Caco-2 (cell line): ENCODE data around the gene LMX1A. TPM values are rescaled to one million over a fixed set of nuclear protein-coding genes. Genes with fewer than 3 reads are reported as not detected.

Source experiments
- Bru-seq: library from RNA; stranded (reverse); fragments of 400-500 nt; gene quantifications from one replicate; lab custom pipeline; 2021; lab: Mats Ljungman, UMichigan
- BruChase-seq, 2 experiments: library from RNA; stranded (reverse); fragments of 400-500 nt; gene quantifications; one replicate each; lab custom pipeline; 2021; lab: Mats Ljungman, UMichigan
- BruUV-seq: library from RNA; stranded (reverse); fragments of 400-500 nt; replicated peaks from 2 replicates; lab custom pipeline; 2021; lab: Mats Ljungman, UMichigan
- CTCF ChIA-PET: fragments of 300-600 bp; sonication (Branson Sonifier 250); formaldehyde crosslinking; loops from one replicate; lab custom pipeline; 2022; ENCODE audit warnings: antibody characterized with exemption; lab: Charles Lee
- POLR2A ChIA-PET: fragments of 300-600 bp; sonication (Branson Sonifier 250); formaldehyde crosslinking; loops from one replicate; lab custom pipeline; 2022; ENCODE audit warnings: antibody characterized with exemption; lab: Charles Lee
- DNase-seq, 2 experiments: peaks; one replicate each; pipeline versions ENCODE4 v3.0.0 to v3.0.0-alpha.2; 2020 to 2022
- H3K27me3 ChIP-seq: replicated peaks from 2 replicates; pipeline ENCODE4 v1.6.0; 2011; ENCODE audit warnings: low read length; ENCODE audit not compliant: control insufficient read depth, insufficient read depth
- H3K36me3 ChIP-seq: 2 replicates; pipeline ENCODE4 v1.5.1; 2011; ENCODE audit warnings: low read length; ENCODE audit not compliant: control insufficient read depth, insufficient read depth
- H3K4me1 ChIP-seq: fragments of 250-450 bp; sonication (Bioruptor Pico); 2 replicates; pipeline ENCODE4 v1.5.1; 2020; ENCODE audit warnings: mild to moderate bottlenecking
- H3K4me3 ChIP-seq: 2 replicates; pipeline ENCODE4 v1.5.1; 2011; ENCODE audit warnings: low read depth, mild to moderate bottlenecking, control low read depth, low read length
- H3K9me3 ChIP-seq: fragments of 250-450 bp; sonication (Bioruptor Pico); 2 replicates; pipeline ENCODE4 v1.5.1; 2020; ENCODE audit warnings: mild to moderate bottlenecking, moderate library complexity
- H3K27ac Mint-ChIP-seq: one replicate; pipeline ENCODE4 v1.8.0; 2022; ENCODE audit warnings: mixed read lengths; ENCODE audit not compliant: unreplicated experiment
- H3K27me3 Mint-ChIP-seq: one replicate; pipeline ENCODE4 v1.8.0; 2022; ENCODE audit warnings: mixed read lengths; ENCODE audit not compliant: insufficient read depth, unreplicated experiment
- H3K36me3 Mint-ChIP-seq: one replicate; pipeline ENCODE4 v1.8.0; 2022; ENCODE audit warnings: mild to moderate bottlenecking, mixed read lengths; ENCODE audit not compliant: insufficient read depth, unreplicated experiment
- H3K4me1 Mint-ChIP-seq: one replicate; pipeline ENCODE4 v1.8.0; 2022; ENCODE audit warnings: low read depth, mixed read lengths; ENCODE audit not compliant: unreplicated experiment
- H3K4me3 Mint-ChIP-seq: one replicate; pipeline ENCODE4 v1.8.0; 2022; ENCODE audit warnings: mild to moderate bottlenecking, moderate library complexity, mixed read lengths; ENCODE audit not compliant: unreplicated experiment
- H3K9me3 Mint-ChIP-seq: one replicate; pipeline ENCODE4 v1.8.0; 2022; ENCODE audit warnings: mixed read lengths; ENCODE audit not compliant: unreplicated experiment
- intact Hi-C: fragments of 100-400 bp; cut with micrococcal nuclease; formaldehyde crosslinking; loops from one replicate; pipeline ENCODE4 v1.10.0; 2022; ENCODE audit not compliant: unreplicated experiment
- long read RNA-seq: library from polyadenylated mRNA; stranded (forward); transcript quantifications from one replicate; pipeline ENCODE4 v2.0.0, GENCODE V29; 2022
- total RNA-seq: library from RNA; stranded (reverse); gene quantifications from 2 replicates; pipeline ENCODE4 v1.2.3, GENCODE V29; 2022
- TF ChIP-seq, protein P1 (sequence below), 2 experiments: fragments of 200-600 bp in 1 of 2; IDR thresholded peaks; 1 replicate in 1 of 2; 2 replicates in 1 of 2; pipeline versions ENCODE4 v1.5.1 to v1.8.0; 2011 to 2022; ENCODE audit warnings: antibody characterized with exemption in 1 of 2, control low read depth in 1 of 2, inconsistent platforms in 1 of 2, low read depth in 1 of 2, low read length in 1 of 2, mild to moderate bottlenecking in 1 of 2, moderate library complexity in 1 of 2; ENCODE audit not compliant: insufficient read depth in 1 of 2, severe bottlenecking in 1 of 2, unreplicated experiment in 1 of 2

LMX1A gene
- total RNA-seq (not detected in 2 replicates), Bru-seq, nascent RNA (percentile 19 among the genes with signal in this experiment), BruChase-seq, experiment 1, labeled RNA remaining after a 2-hour chase (percentile 13 among the genes with signal in this experiment), BruChase-seq, experiment 2, labeled RNA remaining after a 6-hour chase (percentile 8 among the genes with signal in this experiment)
- long read RNA-seq: 0 reads

DNA sequence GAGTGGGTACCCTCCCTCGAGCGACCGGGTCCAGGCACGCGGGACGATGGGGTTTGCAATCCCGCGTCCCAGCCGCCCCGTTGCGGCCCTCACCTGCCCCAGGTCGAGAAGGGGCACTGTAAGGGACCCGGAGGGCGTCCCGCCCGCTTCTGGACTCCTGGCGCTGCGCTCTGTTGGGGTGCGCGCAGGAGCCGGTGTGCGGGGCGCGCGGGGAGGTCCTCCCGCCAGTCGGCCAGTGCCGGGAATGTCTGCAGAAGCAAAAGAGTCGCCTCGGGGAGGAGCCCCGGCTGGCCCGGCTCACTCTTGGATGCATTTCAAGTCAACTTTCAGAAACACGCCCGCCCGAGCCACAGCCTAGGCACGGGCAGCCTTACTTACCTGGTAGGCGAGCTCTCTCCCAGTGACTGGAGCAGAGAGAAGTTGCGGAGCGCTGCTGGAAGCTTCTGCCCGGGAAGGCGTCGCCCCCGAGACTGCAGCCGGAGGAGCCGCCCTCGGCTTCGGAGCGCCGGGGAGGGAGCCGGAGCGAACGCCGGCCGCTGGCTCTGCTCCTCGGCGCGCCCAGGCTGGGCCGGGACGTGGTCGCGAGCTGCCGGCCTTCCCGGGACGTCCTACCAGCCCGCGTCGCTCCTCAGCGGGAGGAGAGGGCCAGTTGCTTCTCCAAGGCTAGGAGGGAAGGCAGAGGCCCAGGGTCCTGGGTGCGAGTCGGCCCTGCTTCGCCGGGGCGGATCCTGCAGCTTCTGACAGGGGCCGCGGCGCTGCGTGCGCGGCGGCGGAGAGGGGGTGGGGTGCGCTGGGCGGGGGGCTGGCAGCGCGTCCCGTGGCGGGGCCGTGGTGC, at the start of gene LMX1A:
TSS of gene LMX1A (minus strand) at position 739 of the 835 bp plus-strand sequence. CDS start 1,156 bp downstream, outside the sequence.
- Histone ChIP-seq H3K4me1 (no peaks in the 10 kb centered on the region), H3K27me3 (no peaks in the 10 kb centered on the region), H3K9me3 (no peaks in the 10 kb centered on the region), H3K36me3 (no peaks in the 10 kb centered on the region), H3K4me3 (no peak within 1 kb of the TSS)
- no peaks in the 10 kb centered on the region for H3K9me3 Mint-ChIP-seq
- H3K27me3 Mint-ChIP-seq: peaks cover 6% of the 10 kb centered on the region
- no peak within 1 kb of the TSS for H3K4me3 Mint-ChIP-seq
- ChIA-PET CTCF (interaction anchor here (0.5 kb wide), 1 partner anchor 1864 kb away, joined by 6 read pairs; the partner anchor contains the start of gene POU2F1), POLR2A (no interaction called here)
- TF ChIP-seq, protein P1, sequence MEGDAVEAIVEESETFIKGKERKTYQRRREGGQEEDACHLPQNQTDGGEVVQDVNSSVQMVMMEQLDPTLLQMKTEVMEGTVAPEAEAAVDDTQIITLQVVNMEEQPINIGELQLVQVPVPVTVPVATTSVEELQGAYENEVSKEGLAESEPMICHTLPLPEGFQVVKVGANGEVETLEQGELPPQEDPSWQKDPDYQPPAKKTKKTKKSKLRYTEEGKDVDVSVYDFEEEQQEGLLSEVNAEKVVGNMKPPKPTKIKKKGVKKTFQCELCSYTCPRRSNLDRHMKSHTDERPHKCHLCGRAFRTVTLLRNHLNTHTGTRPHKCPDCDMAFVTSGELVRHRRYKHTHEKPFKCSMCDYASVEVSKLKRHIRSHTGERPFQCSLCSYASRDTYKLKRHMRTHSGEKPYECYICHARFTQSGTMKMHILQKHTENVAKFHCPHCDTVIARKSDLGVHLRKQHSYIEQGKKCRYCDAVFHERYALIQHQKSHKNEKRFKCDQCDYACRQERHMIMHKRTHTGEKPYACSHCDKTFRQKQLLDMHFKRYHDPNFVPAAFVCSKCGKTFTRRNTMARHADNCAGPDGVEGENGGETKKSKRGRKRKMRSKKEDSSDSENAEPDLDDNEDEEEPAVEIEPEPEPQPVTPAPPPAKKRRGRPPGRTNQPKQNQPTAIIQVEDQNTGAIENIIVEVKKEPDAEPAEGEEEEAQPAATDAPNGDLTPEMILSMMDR (IDR thresholded peaks at IDR 0.05; ENCODE audit: insufficient read depth in 1 of 2, low read depth in 1 of 2, low read length in 1 of 2, severe bottlenecking in 1 of 2, unreplicated experiment in 1 of 2): no peak
- intact Hi-C loops: no loop called here
- no peaks in the 10 kb centered on the region for H3K36me3 Mint-ChIP-seq
- H3K4me1 Mint-ChIP-seq: peaks cover 15% of the 10 kb centered on the region
- H3K27ac Mint-ChIP-seq: no peak within 1 kb of the TSS
- no peak for DNase-seq
- no TSS peak for BruUV-seq

DNA sequence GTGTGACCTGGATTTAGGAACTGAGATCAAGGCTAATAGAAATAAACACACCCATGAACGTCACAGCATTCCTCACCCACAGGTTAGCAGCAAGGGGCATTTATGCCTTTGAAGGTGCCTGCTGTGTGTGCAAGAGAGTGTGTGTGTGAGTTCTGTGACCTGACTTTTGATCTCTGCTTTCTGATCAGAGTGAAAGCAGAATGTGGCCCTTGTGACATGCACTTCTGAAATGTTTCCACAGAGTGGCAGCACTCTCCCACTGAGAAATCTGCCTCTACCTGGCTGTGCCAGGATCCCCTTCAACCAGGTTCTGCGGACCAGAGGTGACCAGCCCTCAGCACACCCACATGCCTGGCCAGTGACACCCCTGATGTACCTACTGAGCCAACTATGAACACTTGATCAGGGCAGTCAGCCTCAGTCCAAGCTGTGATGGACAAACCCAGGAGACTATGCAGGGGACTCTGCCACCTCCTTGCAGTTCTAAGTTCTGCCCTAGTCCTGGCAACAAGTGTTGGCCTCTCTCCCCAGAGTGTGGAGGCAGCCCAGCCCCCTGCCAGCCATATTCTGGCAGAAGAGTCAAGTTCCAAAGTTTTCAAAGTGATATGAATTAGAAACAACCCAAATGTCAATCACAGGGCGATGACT, 47.4 kb upstream of the LMX1A start:
- peak; percentile 42 to 62 for DNase-seq
- H3K27ac Mint-ChIP-seq: no peak overlapping the region
- ChIA-PET POLR2A (no interaction called here), CTCF (interaction anchor here (0.6 kb wide), 1 partner anchor 189 kb away, joined by 3 read pairs; no protein-coding TSS in a partner anchor)
- BruUV-seq: no TSS peak
- Histone ChIP-seq H3K9me3 (no peaks in the 10 kb centered on the region), H3K27me3 (no peaks in the 10 kb centered on the region; the same call in 1 of the 2 replicates), H3K36me3 (no peaks in the 10 kb centered on the region), H3K4me1 (no peaks in the 10 kb centered on the region), H3K4me3 (no peak overlapping the region)
- TF ChIP-seq, protein P1 (IDR thresholded peaks at IDR 0.05; ENCODE audit: insufficient read depth in 1 of 2, low read depth in 1 of 2, low read length in 1 of 2, severe bottlenecking in 1 of 2, unreplicated experiment in 1 of 2): peak; percentile 53 to 69
- H3K27me3 Mint-ChIP-seq: peaks cover 7% of the 10 kb centered on the region
- H3K4me3 Mint-ChIP-seq: no peak overlapping the region
- no peaks in the 10 kb centered on the region for H3K9me3 Mint-ChIP-seq
- no peaks in the 10 kb centered on the region for H3K36me3 Mint-ChIP-seq
- no peaks in the 10 kb centered on the region for H3K4me1 Mint-ChIP-seq
- intact Hi-C loops: loop anchor here (1.0 to 10.0 kb wide), 2 partner anchors 189 to 511 kb away; no protein-coding TSS in a partner anchor
